KG1 (cell line): Measurements from ENCODE around the gene SC5D.

Experiments
- DNase-seq: peaks from one replicate; lab custom pipeline; 2025; lab: John Stamatoyannopoulos, UW

The SC5D gene

GRCh38 chr11:121293288-121293594 is 670 bp downstream of the SC5D start:
- no peak for DNase-seq

- no peak for DNase-seq
Observed at GRCh38 chr11:121295246-121296029, 2.9 kb downstream of the SC5D start.

GRCh38 chr11:121297872-121298271 is 5.3 kb downstream of the SC5D start:
- no peak for DNase-seq

- no peak for DNase-seq
Observed at GRCh38 chr11:121298774-121299173, 6.2 kb downstream of the SC5D start.

GRCh38 chr11:121299417-121299816 is 6.8 kb downstream of the SC5D start:
- DNase-seq: no peak

GRCh38 chr11:121300313-121300971 is 7.9 kb downstream of the SC5D start:
- DNase-seq: no peak

GRCh38 chr11:121300972-121301699 is 8.6 kb downstream of the SC5D start:
- no peak for DNase-seq

GRCh38 chr11:121304759-121305158 is 12.2 kb downstream of the SC5D start:
- no peak for DNase-seq

GRCh38 chr11:121308816-121309215 is 16.2 kb downstream of the SC5D start:
- no peak for DNase-seq

GRCh38 chr11:121309688-121310087 is 17.1 kb downstream of the SC5D start:
- DNase-seq: no peak

- no peak for DNase-seq
Observed at GRCh38 chr11:121310908-121311307, 18.3 kb downstream of the SC5D start.

GRCh38 chr11:121311373-121311772 is 18.8 kb downstream of the SC5D start:
- no peak for DNase-seq

GRCh38 chr11:121312483-121312882 is 19.9 kb downstream of the SC5D start:
- no peak for DNase-seq

GRCh38 chr11:121318848-121319834 is 26.6 kb downstream of the SC5D start:
- DNase-seq: peak; percentile 24

- DNase-seq: no peak
Observed at GRCh38 chr11:121321614-121322243, 29.2 kb downstream of the SC5D start.

GRCh38 chr11:121323046-121323607 is 30.6 kb downstream of the SC5D start:
- no peak for DNase-seq

- no peak for DNase-seq
Observed at GRCh38 chr11:121326230-121326629, 33.7 kb downstream of the SC5D start.

- DNase-seq: no peak
Observed at GRCh38 chr11:121327553-121327952, 35.0 kb downstream of the SC5D start.

- no peak for DNase-seq
Observed at GRCh38 chr11:121328176-121328966, 35.8 kb downstream of the SC5D start.

- no peak for DNase-seq
Observed at GRCh38 chr11:121328967-121329679, 36.6 kb downstream of the SC5D start.
